Measurements from ENCODE around the gene EPB41L3.

The EPB41L3 gene

DNA sequence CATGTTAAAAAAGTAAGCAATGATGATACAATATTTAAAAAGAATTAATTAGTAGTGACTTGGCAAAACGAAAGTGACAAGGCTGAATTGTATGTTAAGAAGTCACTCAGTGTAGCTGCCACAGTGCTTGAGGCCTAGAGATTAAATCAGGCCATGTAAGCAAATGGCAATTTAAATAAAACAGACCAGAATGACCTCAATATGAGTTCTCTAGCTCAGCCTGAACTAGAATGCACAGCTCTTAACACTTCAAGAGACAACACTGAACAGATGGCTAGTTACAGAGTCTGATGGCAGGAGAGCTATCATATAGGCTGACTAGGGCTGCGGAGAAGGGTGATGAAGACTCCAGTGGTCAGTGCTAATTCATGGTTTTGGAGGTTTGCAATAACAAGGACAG is 130.3 kb downstream of the EPB41L3 start:
- no peak for DNase-seq (ENCODE audit: low read depth)

DNA sequence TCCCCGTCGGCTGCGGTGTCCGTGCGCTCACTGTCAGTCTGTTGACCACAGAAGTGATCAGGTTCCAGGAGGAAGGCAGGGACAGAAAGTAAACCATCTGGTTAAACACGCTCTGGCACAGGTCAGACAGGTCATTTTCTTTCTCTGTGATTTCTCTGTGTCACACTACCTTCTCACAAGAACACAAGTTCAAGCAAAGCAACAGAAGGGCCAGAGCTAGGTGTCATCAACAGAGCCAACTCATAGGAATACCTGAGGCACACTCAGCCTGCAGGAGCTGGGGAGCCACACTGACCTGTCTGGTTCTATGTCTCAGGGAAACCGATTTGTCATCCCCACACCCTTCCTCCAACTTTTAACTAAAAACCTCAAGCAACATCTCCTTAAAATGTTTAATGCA is 133.2 kb downstream of the EPB41L3 start:
- no peak for DNase-seq (ENCODE audit: low read depth)

DNA sequence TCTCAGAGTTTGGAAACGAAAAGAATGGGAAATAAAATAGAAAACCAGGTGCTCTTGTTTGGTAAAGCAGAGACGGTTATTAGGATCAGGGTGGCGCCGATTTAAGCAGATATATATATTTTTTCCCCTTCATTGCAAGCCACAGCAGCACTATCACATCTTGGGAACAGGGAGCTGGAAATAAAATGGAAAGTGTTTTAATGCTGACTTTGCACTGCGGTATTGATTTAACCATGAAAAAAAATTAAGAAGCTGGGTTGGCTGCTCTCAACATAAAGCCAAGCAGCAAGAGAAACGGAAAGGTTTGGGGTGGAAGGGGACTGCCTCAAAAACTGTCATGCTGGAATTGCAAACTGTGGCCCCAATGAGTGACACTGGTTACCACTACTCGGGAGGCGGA is 145.5 kb downstream of the EPB41L3 start:
- no peak for DNase-seq (ENCODE audit: low read depth)

DNA sequence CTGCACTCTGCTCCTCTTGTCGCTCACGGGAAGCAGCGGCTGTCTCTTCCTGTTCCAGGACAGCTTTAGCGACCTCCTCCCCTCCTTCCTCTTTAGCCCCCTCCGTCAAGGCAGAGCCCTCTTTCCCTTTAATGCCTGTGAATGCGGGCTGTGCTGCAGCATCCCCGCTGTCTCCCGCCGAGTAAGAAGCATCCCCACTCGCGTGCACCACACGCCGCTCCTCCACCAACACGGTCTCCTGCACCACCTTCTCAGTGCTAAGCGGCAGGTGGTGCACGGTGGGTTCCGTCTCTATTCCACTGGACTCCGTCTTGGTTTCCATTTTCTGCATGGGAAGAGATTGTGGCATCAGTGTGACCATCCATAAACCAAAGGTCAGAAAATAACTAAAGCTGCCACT is 146.7 kb downstream of the EPB41L3 start:
- no peak for DNase-seq (ENCODE audit: low read depth)

DNA sequence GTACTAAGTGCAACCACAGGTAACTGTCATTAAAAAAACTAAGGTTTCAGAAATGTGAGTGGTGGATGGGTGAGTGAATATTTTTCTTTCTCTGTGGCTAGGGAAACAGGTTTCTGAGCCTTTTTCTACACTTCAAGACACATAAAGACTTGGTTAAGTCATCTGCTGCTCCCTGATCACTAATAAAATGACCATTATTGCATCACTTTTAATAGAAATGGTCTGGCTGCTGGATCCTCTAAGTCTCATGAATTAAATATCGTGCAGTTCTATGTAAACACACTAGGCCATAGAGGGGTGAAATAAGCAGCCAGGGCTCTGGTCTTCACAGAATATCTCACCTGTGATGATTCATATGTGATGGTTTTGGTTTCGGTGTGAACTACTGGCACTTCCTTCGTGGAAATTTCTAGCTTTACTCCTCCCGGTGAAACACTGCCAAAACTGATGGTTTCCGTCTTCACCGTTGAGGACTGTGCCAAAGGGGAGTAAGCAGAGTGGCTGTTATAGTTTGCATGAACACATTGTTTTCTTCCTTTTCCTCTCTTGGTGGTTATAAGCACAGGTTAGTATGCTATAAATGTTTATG is 147.8 kb downstream of the EPB41L3 start:
- no peak for DNase-seq (ENCODE audit: low read depth)

DNA sequence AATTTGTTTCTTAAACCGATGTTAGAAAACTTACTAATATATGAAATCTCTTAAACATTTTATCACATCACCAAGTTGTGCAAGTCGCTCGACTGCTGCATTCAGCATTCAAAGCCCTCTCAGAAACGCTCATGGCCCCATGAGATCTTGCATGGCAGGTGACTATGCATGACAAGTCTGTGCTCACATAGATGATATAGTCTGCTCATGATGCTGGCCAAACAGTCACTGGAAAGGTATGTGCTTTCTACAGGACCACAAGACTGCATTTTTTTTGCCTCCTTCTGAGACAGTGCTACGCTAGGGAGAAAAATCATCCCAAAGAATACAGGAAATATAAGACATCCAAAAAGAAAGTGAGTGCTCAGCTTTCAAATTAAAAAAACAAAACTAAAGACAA is 150.0 kb downstream of the EPB41L3 start:
- no peak for DNase-seq (ENCODE audit: low read depth)

DNA sequence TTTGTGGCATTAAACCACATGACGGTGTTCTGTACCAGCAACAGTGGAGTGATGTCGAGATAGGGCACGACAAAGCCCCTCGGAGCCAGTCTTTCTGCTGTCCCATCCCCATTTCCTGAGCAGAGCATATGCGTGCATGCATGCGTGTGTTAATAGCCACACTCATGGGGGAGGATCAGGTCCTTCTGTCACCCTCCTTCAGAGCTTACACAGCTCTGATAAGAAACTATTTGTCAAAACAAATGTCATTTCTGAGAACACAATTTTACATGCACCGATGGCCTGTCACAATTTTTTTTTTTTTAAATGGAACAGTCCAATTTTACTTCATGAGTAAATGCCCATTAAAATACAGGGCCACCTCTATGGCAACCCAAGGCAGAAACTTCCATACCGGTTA is 152.4 kb downstream of the EPB41L3 start:
- no peak for DNase-seq (ENCODE audit: low read depth)

DNA sequence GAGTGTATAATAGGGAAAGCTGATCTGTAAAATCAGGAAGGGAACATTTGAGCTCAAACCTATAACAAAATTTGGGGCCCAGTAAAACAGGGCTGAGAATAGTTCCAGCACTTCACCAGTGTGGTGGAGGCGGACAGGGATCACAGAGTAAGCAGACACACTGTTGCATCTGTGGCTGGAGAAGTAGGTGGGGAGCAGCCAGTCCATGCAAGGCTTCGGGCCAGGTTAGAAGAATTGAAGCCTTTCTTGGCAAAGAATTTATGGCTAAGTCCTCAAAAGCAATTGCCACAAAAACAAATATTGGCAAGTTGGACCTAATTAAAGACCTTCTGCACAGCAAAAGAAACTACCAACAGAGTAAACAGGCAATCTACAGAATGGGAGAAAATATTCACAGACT is 154.4 kb downstream of the EPB41L3 start:
- no peak for DNase-seq (ENCODE audit: low read depth)

- DNase-seq (ENCODE audit: low read depth) = no peak
Measured at GRCh38 chr18:5388896-5389295, 154.9 kb downstream of the EPB41L3 start.

DNA sequence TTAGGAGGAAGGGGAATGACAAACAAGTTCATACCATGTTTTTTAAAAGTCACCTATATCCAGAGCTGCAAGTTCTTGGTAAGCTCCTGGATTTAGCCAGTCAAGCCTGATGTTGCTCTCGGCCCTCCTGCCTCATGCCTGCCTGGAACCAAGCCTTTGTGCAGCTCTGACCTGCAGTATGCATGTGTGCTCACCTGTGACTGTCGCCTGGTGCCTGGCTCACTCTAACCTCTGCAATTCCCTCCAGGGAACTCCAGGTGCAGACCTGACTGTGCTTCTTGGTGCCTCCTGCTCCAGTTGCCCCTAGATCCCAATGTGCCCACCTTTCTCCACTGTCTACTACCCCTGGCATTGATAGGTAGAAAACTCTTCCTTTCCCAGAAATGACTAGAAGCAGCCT is 163.2 kb downstream of the EPB41L3 start:
- DNase-seq (ENCODE audit: low read depth) = no peak

DNA sequence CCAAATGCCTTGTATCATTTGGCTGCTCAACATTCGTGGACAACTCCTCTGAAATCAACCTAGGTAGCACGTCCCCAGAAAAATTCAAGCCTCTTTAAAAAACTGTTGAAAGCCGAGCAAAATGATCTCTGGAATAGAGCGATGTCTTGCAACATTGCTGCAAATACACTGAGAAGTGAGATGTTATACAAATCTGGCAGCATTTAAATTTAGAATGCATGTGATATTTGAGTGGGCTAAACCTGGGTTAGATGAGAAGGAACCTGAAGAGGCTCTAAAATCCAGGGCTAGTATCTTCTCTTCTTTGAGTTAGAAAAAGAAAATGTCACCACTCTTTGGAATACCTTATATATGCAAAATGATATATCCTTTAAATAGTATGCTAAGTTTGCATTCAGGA is 166.8 kb downstream of the EPB41L3 start:
- DNase-seq (ENCODE audit: low read depth) = no peak

DNA sequence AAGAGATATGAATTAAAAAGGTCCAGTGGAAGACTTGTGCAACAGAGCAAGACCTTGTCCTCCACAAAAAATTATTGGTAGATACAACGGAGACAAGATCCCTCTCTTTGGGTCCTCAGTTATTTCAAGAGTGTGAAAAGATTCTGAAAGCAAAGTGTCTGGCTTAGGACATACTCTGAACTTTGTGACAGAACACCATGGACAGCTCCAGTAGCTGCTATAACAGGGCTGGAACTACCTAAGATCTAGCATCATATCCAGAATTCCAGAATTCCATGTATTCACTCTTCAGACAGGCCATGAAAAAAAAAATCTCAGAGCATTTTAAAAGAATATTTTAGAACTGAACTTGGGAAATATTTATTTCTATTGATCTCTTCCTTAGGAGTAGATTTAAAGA is 173.5 kb downstream of the EPB41L3 start:
- no peak for DNase-seq (ENCODE audit: low read depth)

DNA sequence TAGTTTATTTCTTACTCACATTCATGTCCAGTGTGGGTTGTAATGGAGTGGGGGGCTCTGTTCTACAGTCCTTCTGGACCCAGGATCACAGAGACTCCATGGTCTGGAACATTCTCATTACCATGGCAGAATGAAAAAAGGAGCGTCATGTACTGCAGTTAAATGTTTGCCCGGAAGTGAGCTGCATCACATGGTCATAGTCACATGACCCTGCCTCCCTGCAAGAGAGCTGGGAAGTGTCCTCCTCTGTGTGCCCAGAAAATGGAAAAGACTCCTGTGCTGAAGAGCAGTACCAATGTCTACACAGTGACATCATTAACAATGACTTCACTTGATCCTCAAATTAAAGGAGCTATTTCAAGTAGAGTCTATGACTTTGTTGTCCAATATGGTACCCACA is 174.3 kb downstream of the EPB41L3 start:
- DNase-seq (ENCODE audit: low read depth) = no peak

DNA sequence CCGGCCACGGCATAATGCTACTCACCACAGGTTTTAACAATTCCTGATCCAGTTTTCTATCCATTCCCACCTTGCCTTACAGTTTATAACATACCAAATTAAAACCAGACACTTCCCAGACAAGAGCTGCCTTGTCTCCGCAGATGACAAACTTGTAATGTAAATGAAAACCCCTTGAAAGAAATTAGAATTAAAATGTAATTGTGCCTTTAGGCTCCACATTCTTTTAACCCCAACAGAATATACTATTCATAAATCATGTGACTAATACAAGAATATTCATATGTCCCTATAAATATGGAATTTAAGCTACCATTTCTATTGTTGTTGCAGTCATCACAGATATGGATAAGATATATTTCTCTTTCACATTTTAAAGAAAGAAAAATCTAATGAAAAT is 178.4 kb downstream of the EPB41L3 start:
- DNase-seq (ENCODE audit: low read depth) = no peak

DNA sequence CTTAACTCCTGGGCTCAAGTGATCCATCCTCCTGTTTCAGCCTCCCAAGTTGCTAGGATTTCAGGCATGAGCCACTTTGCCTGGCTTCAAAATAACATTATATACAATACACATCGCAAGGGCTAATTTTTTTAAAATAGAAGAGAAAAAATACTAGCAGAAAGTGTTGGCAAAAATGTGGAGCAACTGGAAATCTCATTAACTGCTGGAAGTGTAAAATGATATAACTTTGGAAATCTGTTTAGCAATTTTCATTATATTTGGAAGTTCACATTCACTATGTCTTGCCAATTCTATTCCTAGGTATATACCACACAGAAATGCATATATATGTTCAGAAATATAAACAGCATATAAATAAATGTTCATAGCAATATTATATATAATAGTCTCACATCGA is 193.2 kb downstream of the EPB41L3 start:
- no peak for DNase-seq (ENCODE audit: low read depth)

Measured in T-helper 22 cell (primary cell).